H4 (cell line): ENCODE measurements around the gene YWHAH. TPM values are rescaled to one million over a fixed set of nuclear protein-coding genes. Genes with fewer than 3 reads are reported as not detected.

Source experiments
- DNase-seq: peaks from one replicate; pipeline ENCODE4 v3.0.0-alpha.2; 2015; ENCODE audit warnings: low spot score
- total RNA-seq: library from RNA; depleted of rRNA; stranded (reverse); fragments of >200 nt; shearing (Covaris generic); gene quantifications from 2 replicates; pipeline ENCODE4 v1.2.3, GENCODE V29; 2014

The YWHAH gene
- total RNA-seq, 1 experiment from 2014 or later = 105 TPM

GRCh38 chr22:31950226-31950625, 5.9 kb downstream of the YWHAH start:
- DNase-seq = no peak

DNA sequence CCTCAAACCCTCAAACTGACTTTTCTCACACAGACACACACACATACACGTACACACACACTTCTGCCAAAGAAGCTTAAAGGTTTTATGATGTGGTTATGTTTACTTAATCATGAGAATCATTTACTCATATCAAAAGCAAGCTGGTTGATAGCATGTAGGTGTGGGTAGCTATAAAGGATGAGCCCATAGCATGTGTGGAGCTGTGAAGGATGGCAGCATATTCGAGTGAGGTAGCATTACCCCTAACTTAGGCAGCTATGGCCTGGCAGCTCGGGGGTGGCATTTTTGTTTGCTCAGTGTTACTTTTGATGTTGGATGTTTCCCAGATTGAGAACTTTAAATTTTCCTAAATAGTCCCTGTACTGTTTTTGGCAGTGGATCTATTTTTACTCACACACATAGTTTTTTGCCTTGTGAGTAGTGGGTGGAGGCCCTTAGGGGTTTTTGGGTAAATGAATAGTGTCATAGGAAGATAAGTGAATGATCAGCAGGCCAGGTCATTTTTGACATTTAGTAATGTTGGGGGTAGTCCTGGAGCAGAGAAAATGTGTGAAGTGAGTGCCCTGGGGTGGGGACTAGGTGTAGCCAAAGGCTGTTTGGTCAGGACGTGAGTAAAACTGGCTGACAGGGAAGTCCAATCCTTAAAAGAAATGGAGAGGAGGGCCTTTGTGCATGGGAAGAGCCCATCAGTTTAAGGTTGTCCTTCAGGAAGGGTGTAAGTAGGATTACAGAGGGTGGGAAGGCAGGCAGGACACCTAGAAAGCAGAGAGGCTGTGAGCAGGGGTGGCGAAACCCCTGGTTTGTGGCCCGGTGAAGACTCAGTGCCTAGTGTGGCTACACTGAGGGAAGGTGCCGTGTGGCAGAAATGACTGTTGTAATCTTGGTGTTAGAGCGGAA, 7.1 kb downstream of the YWHAH start:
- no peak for DNase-seq

DNA sequence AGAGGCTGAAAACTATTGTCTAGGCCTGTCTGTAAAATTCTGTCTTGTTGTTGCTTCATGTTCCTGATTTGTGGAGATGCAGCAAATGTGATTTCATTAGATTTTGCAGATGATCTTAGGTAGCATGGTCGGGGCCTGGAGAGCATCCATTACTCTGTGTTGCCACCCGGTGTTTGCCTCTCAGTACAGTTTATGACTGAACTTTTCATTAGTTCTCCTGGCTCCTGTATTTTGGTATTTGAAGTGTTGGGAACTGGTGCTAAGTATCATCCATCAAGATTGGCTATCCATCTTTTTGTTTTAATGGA, 7.7 kb downstream of the YWHAH start:
- no peak for DNase-seq

DNA sequence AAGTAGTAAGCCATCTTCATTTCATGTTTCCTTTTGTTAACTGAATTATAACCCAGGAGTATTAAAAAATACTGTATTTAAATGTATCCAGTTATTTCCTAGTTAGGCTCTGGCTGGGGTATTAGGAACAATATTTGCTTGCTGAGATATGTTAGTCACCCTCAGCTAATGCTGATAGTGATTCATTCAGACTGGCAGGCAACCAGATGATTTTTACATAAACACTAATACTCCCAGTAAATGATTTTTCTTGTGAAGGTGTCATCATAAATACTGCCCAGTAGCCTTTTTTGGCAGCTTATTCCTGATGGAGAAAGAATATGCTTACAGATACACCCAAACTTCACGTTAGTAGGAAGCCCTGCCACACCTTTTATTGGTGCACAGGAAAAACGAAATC, 8.1 kb downstream of the YWHAH start:
- DNase-seq = no peak

- no peak for DNase-seq
Measured at GRCh38 chr22:31953261-31953660, 8.9 kb downstream of the YWHAH start.

DNA sequence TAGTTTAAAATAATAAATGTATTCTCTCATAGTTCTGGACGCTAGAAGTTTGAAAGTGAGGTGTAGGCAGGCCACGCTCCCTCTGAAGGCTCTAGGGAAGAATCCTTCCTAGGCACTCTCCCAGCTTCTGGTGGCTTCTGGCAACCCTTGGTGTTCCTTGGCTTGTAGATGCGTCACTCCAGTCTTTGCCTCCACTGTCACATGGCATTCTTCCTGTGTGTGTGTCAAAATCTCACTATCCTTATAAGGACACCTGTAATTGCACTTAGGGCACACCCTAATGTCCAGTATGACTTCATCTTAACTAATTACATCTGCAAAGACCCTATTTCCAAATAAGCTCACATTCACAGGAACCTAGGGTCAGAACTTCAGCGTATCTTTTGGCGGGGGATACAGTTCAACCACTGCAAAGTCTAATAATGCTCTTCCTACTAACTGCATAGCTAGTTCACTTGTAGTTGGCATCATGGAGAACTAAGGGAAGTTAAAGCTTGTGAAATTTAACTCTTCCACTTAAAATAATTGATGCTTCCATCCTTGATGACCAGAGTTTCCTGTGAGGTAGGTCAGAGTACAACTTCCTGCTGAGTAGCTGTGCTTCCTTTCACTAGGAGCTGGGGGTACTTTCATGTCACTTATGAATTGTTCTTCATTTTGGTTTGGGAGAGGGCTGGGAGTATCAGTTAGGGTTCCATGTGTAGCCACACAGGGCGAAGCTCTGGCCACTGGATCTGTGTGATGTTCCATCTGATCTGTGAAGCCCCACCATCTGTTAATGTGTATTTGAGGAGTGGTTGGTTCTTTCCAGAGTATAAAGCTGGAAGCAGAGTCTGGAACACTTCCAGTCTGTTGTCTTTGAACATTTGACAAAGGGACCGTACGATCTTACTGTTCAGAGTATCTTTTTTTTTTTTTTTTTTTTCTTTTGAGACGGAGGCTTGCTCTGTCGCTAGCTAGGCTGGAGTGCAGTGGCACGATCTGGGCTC, 10.5 kb downstream of the YWHAH start:
- DNase-seq = no peak

- DNase-seq = no peak
Measured at GRCh38 chr22:31956360-31956759, 12.0 kb downstream of the YWHAH start.

- DNase-seq = no peak
Measured at GRCh38 chr22:31957970-31958594, 13.7 kb downstream of the YWHAH start.

DNA sequence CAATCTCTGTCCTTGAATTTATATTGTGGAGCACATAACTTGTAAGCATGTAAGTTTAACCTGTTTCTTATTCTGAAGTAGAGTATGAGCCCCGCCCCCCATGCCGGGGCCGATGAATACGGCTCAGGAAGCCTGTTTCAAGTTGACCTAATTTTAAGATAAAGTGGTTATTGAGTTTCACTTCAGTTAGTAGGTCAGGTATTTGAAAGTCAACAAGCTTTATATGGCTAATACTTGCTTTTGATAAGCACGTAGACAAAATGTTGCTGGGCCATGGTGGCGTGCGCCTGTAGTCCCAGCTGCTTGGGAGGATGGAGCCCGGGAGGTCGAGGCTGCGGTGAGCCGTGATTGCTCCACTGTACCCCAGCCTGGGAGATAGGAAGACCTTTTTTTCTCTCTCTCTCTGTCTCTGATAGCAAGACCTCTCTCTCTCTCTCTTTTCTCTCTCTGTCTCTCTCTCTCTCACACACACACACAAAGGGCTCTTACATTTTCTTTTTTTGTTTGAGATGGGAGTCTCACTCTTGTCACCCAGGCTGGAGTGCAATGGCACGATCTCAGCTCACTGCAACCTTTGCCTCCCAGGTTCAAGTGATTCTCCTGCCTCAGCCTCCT, 14.4 kb downstream of the YWHAH start:
- DNase-seq = no peak

DNA sequence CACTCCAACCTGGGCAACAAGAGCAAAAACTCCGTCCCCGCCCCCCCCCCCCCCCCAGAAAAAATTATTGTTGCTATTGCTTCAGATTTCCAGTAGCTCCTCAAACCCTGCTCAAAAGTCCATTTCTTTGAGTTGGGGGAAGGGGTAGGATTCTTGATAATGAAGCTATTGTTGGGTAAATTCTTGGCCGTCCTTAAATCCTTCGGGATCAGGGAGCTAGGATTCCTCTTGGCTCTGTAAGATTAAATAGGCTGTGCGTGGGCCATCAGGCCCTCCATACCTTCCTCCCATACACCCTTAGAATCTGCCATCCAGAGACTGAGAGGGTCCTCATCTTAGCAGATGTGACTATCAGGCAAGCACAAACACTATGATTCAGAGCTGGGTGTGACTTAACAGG, 16.4 kb downstream of the YWHAH start:
- no peak for DNase-seq

GRCh38 chr22:31962387-31963125, 18.2 kb downstream of the YWHAH start:
- DNase-seq = no peak

GRCh38 chr22:31968022-31968421, 23.7 kb downstream of the YWHAH start:
- no peak for DNase-seq

DNA sequence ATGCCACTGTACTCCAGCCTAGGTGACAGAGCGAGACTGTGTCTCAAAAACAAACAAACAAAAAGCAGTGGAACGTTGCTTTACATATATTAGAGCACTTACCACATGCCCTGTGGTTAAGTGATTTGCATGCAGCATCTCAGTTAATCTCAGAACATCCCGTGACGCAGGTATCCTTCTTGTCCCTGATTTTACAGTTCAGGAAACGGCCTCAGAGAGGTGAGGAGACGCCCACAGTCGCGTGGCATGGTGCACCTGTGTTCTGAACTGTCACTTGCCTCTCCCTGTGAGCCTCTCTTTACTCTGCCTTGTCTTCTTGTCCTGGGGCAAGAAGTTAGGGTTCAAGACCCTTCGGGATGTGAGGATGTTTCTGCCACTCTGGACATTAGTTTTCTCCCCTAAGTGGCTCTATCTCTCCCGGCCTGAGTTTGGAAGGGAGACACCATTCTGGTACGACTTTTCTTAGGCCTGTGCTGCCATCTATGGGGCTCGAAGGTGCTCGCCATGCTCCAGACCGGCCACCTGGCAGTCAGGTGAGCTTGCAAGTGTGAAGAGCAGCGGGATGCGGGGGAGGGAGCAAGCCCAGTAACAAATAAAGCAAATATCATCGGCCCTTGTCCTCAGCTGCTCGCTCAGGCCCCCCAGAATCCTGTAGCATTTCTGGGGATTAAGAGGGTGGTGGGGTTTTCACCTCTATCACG, 25.6 kb downstream of the YWHAH start:
- peak; percentile 62 for DNase-seq

GRCh38 chr22:31970490-31971444, 26.4 kb downstream of the YWHAH start:
- peak; percentile 57 for DNase-seq

- no peak for DNase-seq
Measured at GRCh38 chr22:31972180-31972579, 27.8 kb downstream of the YWHAH start.

DNA sequence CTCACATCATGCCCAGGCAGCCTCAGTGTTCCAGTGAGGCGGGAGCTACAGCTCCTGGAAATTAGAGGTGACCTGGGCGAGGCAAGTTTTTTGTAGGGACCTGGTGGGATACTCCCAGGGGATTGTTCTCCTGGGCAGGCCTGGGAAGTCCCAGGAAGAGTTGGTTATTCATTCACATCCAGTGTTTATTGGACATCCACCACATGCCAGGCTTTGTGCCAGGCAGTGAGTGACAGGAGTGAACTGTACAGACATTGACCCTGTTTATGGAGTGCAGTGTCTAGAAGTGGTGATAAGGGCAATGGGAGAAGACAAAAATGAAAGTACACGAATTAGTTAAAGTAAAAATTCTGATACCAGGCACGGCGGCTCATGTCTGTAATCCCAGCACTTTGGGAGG, 29.4 kb downstream of the YWHAH start:
- no peak for DNase-seq

- peak; percentile 49 for DNase-seq
Measured at GRCh38 chr22:31977141-31977841, 33.0 kb downstream of the YWHAH start.

GRCh38 chr22:31977939-31978338, 33.6 kb downstream of the YWHAH start:
- no peak for DNase-seq

GRCh38 chr22:31980628-31981027, 36.3 kb downstream of the YWHAH start:
- DNase-seq = no peak
